Measurements from ENCODE around the gene CYP2A6.
A peak's percentile ranks its signal among the peaks of the same experiment; 100 is the strongest.

The CYP2A6 gene

DNA sequence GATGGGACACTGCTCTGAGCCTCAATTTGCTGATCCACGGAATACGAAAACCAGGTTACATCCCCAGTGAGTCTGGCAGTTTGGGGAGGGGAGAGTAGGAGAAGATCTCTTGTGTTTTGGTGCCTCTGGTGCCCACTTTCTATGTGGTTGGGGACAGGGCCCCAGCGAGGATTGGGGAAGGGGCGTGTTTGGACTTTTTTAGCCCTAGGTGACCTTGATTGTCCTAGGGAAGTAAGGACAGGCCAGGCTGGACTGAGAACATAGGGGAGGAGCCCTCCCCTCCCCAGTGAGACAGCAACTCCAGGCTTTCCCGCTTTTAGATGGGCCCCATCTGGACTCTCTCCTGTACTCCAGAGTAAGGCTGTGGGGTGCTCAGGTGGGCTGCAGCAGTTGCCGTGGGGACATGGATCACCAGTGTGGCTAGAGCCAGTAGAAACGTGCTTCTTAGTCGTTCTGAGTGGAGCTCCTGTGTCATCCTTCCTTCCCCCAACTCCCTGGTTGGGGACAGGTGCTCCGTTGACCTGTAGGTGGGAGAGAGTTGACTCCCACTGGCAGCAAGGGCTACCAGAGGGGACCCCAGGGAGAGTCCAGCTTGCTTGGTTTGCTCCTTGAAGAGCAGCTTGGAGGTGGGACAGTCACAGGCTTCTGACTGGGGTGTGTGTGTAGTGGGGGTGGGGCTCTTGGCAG, 46.9 kb downstream of the CYP2A6 start:
- no peak for TF ChIP-seq ZNF274 (IDR thresholded peaks at IDR 0.05; ENCODE audit: low read depth, low read length)

DNA sequence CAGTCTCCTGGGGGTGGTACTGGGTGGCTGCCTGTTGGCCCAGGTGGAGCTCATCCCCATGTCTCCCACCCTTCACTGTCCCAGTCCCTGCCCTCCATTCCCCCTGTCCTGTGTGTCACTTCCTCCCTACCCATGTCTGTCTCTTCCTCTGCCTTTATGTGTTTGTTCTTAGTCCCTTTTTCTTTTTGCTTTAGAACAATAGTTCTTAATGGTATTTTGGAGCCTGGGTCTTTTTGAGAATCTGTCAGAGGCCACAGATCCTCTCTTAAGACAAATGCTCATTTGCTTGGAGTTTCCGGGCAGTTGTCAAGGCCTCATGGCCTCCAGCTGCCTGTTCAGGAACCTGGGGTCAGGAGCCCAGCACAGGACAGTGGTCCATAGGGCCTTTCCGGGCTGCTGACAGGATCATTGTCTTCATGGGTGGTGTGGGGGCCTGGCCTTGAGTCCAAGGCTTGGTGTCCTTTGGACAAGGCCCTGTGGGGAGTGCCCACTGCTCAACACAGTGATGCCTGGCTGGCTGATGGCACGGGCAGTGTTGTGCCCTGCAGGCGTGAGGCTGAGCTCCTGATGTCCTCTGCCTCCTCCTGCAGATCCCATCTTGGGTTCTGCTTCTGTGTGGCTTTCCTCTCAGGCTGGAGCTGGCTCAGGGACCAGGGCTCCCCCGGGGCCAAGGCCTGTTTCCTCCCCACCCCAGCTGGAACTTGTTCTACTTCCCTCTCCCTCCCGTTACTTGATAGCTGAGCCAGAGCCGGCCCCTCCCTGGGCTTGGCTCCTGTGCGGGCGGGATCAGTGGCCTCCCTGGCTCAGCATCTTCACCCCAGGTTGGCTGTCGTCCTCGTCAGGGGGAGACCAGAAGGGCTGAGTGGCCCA, 47.7 kb downstream of the CYP2A6 start:
- H3K4me3 ChIP-seq (ENCODE audit: low read length) = no peak overlapping the region; the same call in 1 of the 2 replicates
- no peak for TF ChIP-seq ZNF274 (IDR thresholded peaks at IDR 0.05; ENCODE audit: low read depth, low read length)

More for the DNA sequence above, 46.9 kb downstream of the CYP2A6 start:
- no peak overlapping the region; the same call in 1 of the 2 replicates for H3K4me3 ChIP-seq (ENCODE audit: low read length)

- no peak for TF ChIP-seq ZNF274 (IDR thresholded peaks at IDR 0.05; ENCODE audit: low read depth, low read length)
- H3K4me3 ChIP-seq (ENCODE audit: low read length) = no peak overlapping the region; the same call in 1 of the 2 replicates
These were observed 48.6 kb downstream of the CYP2A6 start for GRCh38 chr19:40801426-40802299.

- TF ChIP-seq ZNF274 (IDR thresholded peaks at IDR 0.05; ENCODE audit: low read depth, low read length) = no peak
- no peak overlapping the region for H3K4me3 ChIP-seq (ENCODE audit: low read length)
These were observed 49.3 kb downstream of the CYP2A6 start for GRCh38 chr19:40800997-40801377.

DNA sequence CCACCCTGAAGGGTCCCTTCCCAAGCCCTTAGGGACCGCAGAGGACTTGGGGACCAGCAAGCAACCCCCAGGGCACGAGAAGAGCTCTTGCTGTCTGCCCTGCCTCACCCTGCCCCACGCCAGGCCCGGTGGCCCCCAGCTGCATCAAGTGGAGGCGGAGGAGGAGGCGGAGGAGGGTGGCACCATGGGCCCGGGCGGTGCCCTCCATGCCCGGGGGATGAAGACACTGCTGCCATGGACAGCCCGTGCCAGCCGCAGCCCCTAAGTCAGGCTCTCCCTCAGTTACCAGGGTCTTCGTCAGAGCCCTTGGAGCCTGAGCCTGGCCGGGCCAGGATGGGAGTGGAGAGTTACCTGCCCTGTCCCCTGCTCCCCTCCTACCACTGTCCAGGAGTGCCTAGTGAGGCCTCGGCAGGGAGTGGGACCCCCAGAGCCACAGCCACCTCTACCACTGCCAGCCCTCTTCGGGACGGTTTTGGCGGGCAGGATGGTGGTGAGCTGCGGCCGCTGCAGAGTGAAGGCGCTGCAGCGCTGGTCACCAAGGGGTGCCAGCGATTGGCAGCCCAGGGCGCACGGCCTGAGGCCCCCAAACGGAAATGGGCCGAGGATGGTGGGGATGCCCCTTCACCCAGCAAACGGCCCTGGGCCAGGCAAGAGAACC, 49.8 kb downstream of the CYP2A6 start:
- H3K4me3 ChIP-seq (ENCODE audit: low read length) = peak overlapping the region; percentile 96
- no peak for TF ChIP-seq ZNF274 (IDR thresholded peaks at IDR 0.05; ENCODE audit: low read depth, low read length)

GRCh38 chr19:40799558-40800338, 50.5 kb downstream of the CYP2A6 start:
- TF ChIP-seq ZNF274 (IDR thresholded peaks at IDR 0.05; ENCODE audit: low read depth, low read length) = no peak
- peak overlapping the region; percentile 96 for H3K4me3 ChIP-seq (ENCODE audit: low read length)

GRCh38 chr19:40798683-40799557, 51.3 kb downstream of the CYP2A6 start, which contains the start of gene EGLN2:
TSS of gene EGLN2 (plus strand) at chr19:40799191. CDS start at chr19:40800573, 1,382 bp downstream.
- peak within 1 kb of the TSS; percentile 96 for H3K4me3 ChIP-seq (ENCODE audit: low read length)
- TF ChIP-seq ZNF274 (IDR thresholded peaks at IDR 0.05; ENCODE audit: low read depth, low read length) = no peak

GRCh38 chr19:40797963-40798682, 52.1 kb downstream of the CYP2A6 start:
- TF ChIP-seq ZNF274 (IDR thresholded peaks at IDR 0.05; ENCODE audit: low read depth, low read length) = no peak
- peak overlapping the region; percentile 77 for H3K4me3 ChIP-seq (ENCODE audit: low read length)

DNA sequence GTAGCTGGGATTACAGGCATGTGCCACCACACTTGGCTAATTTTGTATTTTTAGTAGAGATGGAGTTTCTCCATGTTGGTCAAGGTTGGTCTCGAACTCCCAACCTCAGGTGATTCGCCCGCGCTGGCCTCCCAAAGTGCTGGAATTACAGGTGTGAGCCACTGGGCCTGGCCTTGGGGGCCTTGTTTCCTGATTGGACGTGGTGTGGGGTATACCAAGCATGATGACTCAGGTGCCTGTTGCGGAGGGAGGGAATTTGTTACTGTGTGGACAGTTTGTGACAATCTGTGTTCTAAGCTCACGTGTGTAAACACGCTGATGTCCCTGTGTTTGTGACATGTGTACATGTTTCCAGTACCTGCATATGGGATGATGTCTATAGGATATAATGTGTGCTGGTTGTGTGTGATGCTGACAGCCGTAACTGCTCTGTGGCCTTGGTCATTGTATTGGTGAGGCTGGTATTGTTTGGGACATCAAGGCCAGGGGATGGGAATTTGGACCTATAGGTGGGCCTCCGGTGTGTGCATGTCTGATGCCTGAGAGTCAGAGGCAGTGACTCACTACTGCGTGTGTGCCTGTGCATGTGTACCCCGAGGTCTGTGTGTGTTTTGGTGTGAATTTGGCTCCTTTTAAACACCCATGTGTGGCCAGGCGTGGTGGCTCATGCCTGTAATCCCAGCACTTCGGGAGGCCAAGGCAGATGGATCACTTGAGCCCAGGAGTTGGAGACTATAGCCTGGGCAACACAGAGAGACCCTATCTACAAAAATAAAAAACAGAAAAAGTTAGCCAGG, 52.9 kb downstream of the CYP2A6 start:
- H3K4me3 ChIP-seq (ENCODE audit: low read length) = peak overlapping the region; percentile 77; the same call in 1 of the 2 replicates
- TF ChIP-seq ZNF274 (IDR thresholded peaks at IDR 0.05; ENCODE audit: low read depth, low read length) = no peak
